Measurements from ENCODE around the gene TECPR1. TPM values are rescaled to one million over a fixed set of nuclear protein-coding genes. Genes with fewer than 3 reads are reported as not detected.

TECPR1 gene
- total and polyA plus RNA-seq, 2 experiments from 2014 or later: 4.6 to 24.4 TPM

DNA sequence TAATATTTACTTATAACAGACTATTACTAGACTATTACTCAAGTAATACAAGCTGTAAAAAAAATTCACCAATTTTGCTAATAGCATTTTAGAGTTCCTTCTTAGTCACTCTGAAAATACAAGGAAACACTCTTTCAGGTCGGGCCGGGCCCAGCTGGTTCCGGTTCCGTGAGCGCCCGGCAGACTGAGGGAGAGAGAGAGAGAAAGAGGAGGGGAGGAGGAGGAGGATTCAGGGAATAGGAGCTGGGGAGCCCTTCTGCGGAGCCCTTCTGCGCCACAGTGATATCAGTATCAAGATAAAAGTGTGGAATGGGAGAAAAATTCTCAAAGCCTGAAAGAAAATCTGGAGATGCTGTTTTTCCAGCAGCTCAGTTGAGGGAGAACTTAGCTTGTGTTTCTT is 71.3 kb downstream of the TECPR1 start:
- no peak overlapping the region for H3K27ac ChIP-seq (ENCODE audit: low read depth)
- no peak for DNase-seq (ENCODE audit: low spot score)
- TF ChIP-seq POLR2AphosphoS5 (IDR thresholded peaks at IDR 0.05; ENCODE audit: low read depth) (no peak), JUNB (IDR thresholded peaks at IDR 0.05; ENCODE audit: unreplicated experiment) (no peak), CREB1 (CRISPR knock-in tag; IDR thresholded peaks at IDR 0.05; ENCODE audit: low read depth) (no peak), ZNF114 (CRISPR knock-in tag; IDR thresholded peaks at IDR 0.05) (no peak), EZH2phosphoT487 (IDR thresholded peaks at IDR 0.05; ENCODE audit: unreplicated experiment) (no peak)
- TF ChIP-seq, protein P1, sequence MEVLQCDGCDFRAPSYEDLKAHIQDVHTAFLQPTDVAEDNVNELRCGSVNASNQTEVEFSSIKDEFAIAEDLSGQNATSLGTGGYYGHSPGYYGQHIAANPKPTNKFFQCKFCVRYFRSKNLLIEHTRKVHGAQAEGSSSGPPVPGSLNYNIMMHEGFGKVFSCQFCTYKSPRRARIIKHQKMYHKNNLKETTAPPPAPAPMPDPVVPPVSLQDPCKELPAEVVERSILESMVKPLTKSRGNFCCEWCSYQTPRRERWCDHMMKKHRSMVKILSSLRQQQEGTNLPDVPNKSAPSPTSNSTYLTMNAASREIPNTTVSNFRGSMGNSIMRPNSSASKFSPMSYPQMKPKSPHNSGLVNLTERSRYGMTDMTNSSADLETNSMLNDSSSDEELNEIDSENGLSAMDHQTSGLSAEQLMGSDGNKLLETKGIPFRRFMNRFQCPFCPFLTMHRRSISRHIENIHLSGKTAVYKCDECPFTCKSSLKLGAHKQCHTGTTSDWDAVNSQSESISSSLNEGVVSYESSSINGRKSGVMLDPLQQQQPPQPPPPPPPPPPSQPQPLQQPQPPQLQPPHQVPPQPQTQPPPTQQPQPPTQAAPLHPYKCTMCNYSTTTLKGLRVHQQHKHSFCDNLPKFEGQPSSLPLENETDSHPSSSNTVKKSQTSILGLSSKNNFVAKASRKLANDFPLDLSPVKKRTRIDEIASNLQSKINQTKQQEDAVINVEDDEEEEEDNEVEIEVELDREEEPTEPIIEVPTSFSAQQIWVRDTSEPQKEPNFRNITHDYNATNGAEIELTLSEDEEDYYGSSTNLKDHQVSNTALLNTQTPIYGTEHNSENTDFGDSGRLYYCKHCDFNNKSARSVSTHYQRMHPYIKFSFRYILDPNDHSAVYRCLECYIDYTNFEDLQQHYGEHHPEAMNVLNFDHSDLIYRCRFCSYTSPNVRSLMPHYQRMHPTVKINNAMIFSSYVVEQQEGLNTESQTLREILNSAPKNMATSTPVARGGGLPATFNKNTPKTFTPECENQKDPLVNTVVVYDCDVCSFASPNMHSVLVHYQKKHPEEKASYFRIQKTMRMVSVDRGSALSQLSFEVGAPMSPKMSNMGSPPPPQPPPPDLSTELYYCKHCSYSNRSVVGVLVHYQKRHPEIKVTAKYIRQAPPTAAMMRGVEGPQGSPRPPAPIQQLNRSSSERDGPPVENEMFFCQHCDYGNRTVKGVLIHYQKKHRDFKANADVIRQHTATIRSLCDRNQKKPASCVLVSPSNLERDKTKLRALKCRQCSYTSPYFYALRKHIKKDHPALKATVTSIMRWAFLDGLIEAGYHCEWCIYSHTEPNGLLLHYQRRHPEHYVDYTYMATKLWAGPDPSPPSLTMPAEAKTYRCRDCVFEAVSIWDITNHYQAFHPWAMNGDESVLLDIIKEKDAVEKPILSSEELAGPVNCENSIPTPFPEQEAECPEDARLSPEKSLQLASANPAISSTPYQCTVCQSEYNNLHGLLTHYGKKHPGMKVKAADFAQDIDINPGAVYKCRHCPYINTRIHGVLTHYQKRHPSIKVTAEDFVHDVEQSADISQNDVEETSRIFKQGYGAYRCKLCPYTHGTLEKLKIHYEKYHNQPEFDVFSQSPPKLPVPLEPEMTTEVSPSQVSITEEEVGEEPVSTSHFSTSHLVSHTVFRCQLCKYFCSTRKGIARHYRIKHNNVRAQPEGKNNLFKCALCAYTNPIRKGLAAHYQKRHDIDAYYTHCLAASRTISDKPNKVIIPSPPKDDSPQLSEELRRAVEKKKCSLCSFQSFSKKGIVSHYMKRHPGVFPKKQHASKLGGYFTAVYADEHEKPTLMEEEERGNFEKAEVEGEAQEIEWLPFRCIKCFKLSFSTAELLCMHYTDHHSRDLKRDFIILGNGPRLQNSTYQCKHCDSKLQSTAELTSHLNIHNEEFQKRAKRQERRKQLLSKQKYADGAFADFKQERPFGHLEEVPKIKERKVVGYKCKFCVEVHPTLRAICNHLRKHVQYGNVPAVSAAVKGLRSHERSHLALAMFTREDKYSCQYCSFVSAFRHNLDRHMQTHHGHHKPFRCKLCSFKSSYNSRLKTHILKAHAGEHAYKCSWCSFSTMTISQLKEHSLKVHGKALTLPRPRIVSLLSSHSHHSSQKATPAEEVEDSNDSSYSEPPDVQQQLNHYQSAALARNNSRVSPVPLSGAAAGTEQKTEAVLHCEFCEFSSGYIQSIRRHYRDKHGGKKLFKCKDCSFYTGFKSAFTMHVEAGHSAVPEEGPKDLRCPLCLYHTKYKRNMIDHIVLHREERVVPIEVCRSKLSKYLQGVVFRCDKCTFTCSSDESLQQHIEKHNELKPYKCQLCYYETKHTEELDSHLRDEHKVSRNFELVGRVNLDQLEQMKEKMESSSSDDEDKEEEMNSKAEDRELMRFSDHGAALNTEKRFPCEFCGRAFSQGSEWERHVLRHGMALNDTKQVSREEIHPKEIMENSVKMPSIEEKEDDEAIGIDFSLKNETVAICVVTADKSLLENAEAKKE (CRISPR knock-in tag; IDR thresholded peaks at IDR 0.05): no peak
- TF ChIP-seq, protein P2, sequence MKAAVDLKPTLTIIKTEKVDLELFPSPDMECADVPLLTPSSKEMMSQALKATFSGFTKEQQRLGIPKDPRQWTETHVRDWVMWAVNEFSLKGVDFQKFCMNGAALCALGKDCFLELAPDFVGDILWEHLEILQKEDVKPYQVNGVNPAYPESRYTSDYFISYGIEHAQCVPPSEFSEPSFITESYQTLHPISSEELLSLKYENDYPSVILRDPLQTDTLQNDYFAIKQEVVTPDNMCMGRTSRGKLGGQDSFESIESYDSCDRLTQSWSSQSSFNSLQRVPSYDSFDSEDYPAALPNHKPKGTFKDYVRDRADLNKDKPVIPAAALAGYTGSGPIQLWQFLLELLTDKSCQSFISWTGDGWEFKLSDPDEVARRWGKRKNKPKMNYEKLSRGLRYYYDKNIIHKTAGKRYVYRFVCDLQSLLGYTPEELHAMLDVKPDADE (IDR thresholded peaks at IDR 0.05): no peak
- no peaks in the 10 kb centered on the region for H3K9me2 ChIP-seq (ENCODE audit: insufficient read depth)
- H3K36me3 ChIP-seq (ENCODE audit: insufficient read depth): no peaks in the 10 kb centered on the region
- no peaks in the 10 kb centered on the region for H3K27me3 ChIP-seq (ENCODE audit: insufficient read depth)
- Mint-ChIP-seq H3K9me3 (no peaks in the 10 kb centered on the region), H3K4me3 (no peak overlapping the region), H3K36me3 (ENCODE audit: low read depth) (peaks cover 7% of the 10 kb centered on the region; the same call in 1 of the 3 replicates), H3K27ac (no peak overlapping the region), H3K4me1 (peaks cover 29% of the 10 kb centered on the region), H3K27me3 (ENCODE audit: insufficient read depth, low read depth, poor library complexity) (peaks cover 4% of the 10 kb centered on the region)
- H3K79me2 ChIP-seq (replicated peaks; ENCODE audit: insufficient read depth): 0 out of 2 replicates have a peak, but pooled peaks cover 4% of the 10 kb centered on the region
- H3F3A ChIP-seq (replicated peaks; ENCODE audit: low read depth): 0 out of 2 replicates have a peak, but pooled peaks cover 4% of the 10 kb centered on the region
- H4K20me1 ChIP-seq (replicated peaks; ENCODE audit: insufficient read depth): no peaks in the 10 kb centered on the region; the same call in 1 of the 2 replicates
- no peak overlapping the region for H2AFZ ChIP-seq
- H3K4me1 ChIP-seq (ENCODE audit: insufficient read depth): peaks cover 22% of the 10 kb centered on the region
- H3K4me3 ChIP-seq: no peak overlapping the region
- H3K4me2 ChIP-seq: no peak overlapping the region
- ATAC-seq: no peak

Measured in GM23338 (cell line).